ENCODE results near the gene SUOX. TPM values are rescaled to one million over a fixed set of nuclear protein-coding genes. Genes with fewer than 3 reads are reported as not detected.
A peak's percentile ranks its signal among the peaks of the same experiment; 100 is the strongest.

Gene SUOX
- 39.8 and 50.2 TPM in 2 replicates for total RNA-seq (2014; rRNA removed; shearing (Covaris generic))

DNA sequence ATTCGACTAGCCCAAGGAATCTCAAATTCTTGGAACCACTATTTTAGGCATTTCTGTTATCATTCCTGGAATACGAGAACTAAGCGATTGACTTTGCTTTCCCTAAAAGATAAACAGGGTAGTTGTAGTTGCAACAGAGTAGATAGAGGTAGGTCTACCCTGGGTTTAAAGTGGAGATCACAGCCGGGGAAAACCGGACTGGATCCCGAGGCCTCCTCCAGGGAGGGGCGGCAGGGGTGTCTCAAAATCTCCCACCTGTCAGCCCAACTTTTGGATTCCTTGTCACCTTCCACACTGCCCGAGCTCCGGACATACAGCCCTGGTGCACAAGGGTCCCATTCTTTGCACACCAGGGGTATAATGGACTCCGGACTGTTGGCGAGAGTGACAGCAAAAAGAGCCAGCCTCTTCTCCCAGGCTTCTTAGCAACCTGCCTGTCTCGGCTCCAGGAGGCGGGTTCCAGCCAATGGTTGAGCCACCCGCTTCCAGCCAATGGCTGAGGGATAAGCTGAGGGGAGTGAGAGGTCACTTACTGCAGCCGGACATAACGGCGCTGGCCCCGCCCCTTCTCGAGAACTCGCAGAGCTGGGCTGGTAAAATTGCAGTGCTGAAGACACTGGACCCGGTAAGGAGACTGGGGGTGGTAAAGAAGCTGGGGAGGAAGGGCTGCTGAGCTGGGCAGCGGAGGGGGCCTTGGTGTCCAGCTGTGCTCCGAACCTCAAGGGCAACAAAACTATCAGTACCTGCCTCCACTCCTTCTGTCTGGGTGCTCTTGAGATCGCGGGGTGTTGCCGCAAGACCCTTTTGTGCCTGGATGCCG is at the start of gene SUOX:
TSS of gene SUOX (plus strand) at position 562 of the 820 bp plus-strand sequence. CDS start 4,946 bp downstream, outside the sequence.
- in situ Hi-C loops (cut with HindIII; ENCODE audit: low sequenced_read_pairs): no loop called here
- peak; percentile 100 for DNase-seq (ENCODE audit: low spot score)

DNA sequence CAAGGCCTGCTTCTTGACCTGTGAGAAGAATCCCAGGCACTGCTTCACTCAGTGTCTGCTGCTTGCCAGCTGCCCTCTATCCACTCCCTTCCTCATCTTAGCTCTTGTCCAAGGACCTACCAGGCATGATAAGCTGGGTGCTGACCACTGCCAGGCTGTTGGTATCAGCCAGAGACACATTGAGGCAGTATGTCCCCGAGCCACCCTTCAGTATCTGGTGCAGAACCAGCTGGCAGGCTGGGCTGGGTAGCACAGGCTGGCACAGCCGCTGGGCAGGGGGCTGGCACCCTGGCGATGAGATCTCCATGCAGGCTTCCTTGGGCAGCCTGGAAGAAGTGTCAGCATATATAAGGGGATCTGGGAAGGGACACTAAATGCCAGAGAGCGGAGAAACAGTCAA is 41.7 kb upstream of the SUOX start:
- in situ Hi-C loops (cut with HindIII; ENCODE audit: low sequenced_read_pairs): no loop called here
- no peak for DNase-seq (ENCODE audit: low spot score)

DNA sequence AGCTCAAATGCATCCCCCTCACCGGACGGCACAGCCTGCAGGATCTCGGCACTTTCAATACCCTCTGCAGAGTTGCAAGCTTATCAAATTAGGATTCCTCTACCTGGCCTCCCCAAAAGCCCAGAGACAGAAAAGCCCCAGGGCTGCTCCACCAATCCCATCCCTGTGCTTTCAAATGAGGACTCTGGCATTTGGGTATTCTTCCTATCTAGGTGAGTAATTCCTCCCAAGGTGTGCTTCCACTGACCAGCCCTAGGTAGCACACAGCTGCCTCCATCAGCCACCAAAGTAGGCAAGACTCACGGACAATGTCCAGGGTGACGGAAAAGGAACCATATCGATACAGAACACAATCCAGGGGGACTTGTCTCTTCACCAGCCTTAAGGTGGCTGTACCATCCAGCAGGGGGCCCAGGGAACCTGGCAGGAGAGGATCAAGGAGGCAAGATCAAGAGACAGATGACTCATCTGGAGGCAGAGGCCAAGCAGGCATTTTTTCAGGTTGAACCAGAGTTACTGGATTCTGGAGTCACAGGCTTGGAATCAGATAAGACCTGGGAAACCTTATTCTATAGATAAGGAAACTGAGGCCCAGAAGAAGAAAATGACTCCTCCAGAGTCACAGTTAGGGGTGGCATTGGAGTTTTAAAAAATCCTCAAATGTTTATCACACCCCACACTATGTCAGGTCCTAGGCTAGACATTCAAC is 41.1 kb upstream of the SUOX start:
- DNase-seq (ENCODE audit: low spot score): no peak
- in situ Hi-C loops (cut with HindIII; ENCODE audit: low sequenced_read_pairs): no loop called here

DNA sequence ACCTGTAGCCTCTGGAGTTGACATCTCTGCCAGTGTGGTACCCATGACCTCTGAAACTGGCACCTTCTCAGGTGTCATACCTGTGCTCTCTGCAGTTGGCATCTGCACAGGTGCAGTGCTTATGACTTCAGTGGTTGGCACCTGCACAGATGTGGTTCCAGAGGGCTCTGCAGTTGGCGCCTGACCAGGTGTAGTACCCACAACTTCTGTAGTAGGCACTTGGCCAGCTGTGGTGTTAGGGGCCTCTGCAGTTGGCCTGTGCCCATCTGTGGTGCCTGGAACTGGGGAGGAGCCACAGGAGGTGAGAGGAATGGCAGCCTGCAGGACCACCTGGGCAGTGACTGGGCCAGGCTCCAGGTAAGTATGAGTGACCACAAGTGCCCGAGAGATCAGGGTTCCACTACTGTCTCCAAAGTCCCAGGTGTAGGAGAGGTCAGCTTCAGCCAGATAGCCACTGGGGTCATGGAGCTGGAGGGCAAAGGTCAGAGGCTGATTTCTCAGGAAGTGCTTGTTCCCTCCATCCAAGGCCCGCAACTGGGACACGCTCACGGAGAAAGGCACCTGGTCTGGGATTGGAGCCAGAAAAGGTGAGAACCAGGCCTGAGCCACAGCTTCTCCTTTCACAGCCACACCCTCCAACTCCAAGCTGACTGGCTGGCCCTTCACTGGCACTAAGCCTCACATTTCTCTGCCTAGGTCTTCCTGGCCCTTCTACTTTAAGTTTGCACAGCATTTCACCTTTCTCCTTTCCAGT is 39.8 kb upstream of the SUOX start:
- no peak for DNase-seq (ENCODE audit: low spot score)
- in situ Hi-C loops (cut with HindIII; ENCODE audit: low sequenced_read_pairs): no loop called here

DNA sequence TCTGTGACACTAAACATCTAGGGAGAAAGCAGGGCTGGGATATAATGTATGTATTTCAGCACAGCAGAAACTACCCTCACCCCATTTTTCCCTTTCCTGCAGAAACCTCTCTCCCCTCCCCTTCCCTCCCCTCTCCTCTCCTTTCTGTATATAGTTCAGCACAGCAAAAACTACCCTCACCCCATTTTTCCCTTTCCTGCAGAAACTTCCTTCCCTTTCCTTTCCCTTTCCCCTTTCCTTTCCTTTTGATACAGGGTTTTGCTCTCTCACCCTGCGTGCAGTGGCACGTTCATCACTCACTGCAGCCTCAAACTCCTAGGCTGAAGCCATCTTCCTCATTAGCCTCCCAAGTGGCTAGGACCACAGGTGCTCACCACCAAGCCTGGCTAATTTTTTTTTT is 33.3 kb upstream of the SUOX start:
- in situ Hi-C loops (cut with HindIII; ENCODE audit: low sequenced_read_pairs): no loop called here
- DNase-seq (ENCODE audit: low spot score): no peak

DNA sequence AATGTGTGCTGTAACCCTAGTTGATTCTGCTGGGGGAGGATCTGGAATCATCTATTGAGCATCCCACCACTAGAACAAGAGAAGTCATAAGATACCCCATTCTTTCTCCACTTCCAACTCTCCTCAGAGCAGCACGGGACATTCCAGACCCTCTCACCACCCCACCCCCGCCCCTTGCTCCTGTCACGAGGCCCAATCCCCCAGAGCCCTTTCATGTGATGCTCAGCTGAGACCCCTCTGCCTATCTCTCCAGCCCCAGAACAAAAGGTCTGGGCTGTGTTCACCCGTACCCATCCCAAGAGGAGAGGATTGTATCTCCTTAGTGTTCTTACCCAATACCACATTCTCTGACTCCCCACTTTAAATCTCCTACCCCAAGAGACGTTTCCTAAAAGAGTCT is 31.8 kb upstream of the SUOX start:
- DNase-seq (ENCODE audit: low spot score): no peak
- in situ Hi-C loops (cut with HindIII; ENCODE audit: low sequenced_read_pairs): no loop called here

DNA sequence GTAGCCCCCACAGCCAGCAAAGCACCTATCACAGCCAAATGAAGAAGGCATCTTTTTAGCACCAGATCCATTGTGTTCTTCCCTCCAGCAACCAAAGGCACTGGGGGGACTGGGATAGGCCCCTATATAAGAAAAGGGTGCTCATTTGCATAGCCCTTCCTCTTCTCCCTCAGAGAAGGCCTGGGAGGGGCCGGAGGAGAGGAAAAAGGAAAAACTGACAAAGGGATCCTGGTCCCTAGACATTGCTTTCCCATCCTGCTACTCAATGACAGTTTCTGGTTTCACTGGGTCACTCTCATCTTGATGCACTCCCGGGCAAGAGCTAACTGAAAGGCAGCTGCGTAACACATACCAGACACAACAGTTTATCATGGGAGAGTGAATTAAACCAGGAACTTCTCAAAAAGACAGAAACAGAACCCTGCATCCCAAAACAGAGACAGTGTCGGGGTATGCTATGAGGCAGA is 31.1 kb upstream of the SUOX start, which contains the start of gene PMEL:
TSS of gene PMEL (minus strand) at position 102 of the 467 bp plus-strand sequence. CDS start at position 71, 31 bp downstream.
- in situ Hi-C loops (cut with HindIII; ENCODE audit: low sequenced_read_pairs): no loop called here
- DNase-seq (ENCODE audit: low spot score): no peak

DNA sequence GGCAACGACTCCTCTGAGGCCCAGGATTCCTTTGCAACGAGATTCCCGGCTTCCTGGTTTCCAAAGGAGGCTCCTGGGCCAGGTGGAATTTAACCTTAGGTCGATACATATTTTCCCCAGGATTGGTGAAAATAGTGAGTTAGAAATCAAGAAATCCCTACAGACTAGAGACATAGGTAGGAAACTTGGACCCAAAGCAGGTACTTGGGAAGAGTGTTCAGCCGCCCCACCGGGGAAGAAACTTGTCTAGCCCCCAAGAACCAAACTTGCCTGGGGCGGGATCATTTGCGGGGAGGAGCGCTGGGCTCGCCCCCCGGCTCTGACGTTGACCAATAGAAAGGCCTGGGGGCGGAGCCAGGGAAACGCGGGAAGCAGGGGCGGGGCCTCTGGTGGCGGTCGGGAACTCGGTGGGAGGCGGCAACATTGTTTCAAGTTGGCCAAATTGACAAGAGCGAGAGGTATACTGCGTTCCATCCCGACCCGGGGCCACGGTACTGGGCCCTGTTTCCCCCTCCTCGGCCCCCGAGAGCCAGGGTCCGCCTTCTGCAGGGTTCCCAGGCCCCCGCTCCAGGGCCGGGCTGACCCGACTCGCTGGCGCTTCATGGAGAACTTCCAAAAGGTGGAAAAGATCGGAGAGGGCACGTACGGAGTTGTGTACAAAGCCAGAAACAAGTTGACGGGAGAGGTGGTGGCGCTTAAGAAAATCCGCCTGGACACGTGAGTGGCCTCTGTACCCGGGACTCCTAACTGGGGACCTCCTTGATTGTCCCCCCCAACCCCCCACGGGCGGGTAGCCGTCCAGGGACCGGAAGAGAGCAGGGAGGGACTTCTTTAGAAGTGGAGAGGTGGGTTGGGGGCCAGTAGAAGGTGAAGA is 30.4 kb upstream of the SUOX start, which contains the start of gene CDK2:
TSS of gene CDK2 (plus strand) at position 423 of the 874 bp plus-strand sequence. CDS start at position 602, 179 bp downstream.
- DNase-seq (ENCODE audit: low spot score): peak; percentile 85
- in situ Hi-C loops (cut with HindIII; ENCODE audit: low sequenced_read_pairs): no loop called here

DNA sequence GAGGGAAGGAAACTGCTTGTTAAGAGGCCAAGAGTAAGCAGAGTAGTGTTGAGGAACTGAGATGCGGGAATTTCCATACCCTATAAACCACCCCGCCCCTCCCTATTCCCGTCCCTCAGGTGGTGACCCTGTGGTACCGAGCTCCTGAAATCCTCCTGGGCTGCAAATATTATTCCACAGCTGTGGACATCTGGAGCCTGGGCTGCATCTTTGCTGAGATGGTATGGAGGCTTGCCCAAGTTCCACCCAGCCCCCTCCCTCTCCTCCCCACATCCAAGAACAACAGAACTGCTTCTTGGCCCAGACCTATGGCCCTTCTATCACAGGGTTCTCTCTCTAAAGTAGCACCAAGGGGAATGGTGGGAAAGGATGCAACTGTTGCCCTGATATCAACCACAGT is 27.7 kb upstream of the SUOX start:
- no peak for DNase-seq (ENCODE audit: low spot score)
- in situ Hi-C loops (cut with HindIII; ENCODE audit: low sequenced_read_pairs): no loop called here

DNA sequence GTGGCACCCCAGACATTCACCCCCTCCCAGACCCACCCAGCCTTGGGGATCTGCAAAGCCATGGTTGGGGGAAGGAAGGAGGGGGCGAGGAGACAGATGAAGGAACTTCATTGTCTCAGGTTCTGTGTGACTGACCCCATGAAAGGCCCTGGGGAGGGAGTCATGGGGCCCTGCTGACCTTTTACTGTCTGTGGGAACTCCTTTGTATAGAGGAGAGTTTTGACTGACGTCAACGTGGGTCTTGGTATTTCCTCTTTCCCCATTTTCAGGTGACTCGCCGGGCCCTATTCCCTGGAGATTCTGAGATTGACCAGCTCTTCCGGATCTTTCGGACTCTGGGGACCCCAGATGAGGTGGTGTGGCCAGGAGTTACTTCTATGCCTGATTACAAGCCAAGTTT is 26.3 kb upstream of the SUOX start:
- in situ Hi-C loops (cut with HindIII; ENCODE audit: low sequenced_read_pairs): no loop called here
- no peak for DNase-seq (ENCODE audit: low spot score)

DNA sequence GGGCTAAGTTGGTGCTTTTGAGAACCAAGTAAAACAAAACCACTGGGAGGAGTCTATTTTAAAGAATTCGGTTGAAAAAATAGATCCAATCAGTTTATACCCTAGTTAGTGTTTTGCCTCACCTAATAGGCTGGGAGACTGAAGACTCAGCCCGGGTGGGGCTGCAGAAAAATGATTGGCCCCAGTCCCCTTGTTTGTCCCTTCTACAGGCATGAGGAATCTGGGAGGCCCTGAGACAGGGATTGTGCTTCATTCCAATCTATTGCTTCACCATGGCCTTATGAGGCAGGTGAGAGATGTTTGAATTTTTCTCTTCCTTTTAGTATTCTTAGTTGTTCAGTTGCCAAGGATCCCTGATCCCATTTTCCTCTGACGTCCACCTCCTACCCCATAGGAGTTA is 25.0 kb upstream of the SUOX start:
- DNase-seq (ENCODE audit: low spot score): peak; percentile 37
- in situ Hi-C loops (cut with HindIII; ENCODE audit: low sequenced_read_pairs): no loop called here

DNA sequence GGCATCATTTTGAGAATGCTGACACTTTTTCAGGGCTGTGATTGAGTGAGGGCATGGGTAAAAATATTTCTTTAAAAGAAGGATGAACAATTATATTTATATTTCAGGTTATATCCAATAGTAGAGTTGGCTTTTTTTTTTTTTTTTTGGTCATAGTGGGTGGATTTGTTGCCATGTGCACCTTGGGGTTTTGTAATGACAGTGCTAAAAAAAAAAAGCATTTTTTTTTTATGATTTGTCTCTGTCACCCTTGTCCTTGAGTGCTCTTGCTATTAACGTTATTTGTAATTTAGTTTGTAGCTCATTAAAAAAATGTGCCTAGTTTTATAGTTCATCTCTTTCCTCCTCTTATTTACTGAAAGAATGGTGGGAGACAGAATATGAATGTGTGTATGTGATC is 24.6 kb upstream of the SUOX start:
- DNase-seq (ENCODE audit: low spot score): no peak
- in situ Hi-C loops (cut with HindIII; ENCODE audit: low sequenced_read_pairs): no loop called here

DNA sequence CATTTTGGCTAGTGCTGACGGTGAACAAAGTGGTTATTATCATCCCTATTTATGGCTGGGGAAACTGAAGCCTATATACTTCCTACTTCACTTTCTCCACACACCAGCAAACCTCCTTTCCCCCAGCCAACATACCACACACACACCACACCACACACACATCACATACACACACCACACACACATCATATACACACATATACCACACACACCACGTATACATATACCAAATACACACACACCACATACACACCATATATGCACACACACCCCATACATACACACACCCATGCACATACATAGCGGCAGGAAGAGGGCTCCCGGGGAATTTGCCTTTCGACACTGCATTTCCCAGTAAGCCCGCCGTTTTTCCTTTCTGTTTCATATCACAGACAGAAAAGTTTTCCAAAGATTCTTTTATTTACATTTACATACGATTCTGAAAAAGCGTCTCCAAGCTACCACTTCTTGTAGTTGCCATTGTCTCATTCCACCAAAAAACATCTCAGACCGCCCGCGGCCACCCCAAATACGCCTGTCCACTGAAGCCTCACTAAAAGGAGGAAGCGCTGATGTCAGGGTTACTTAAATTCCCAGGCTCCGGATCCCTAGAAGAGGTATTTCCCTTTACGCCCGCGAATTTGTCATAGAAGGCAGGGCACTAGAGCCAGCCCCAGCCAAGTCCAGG is 24.0 kb upstream of the SUOX start:
- in situ Hi-C loops (cut with HindIII; ENCODE audit: low sequenced_read_pairs): no loop called here
- DNase-seq (ENCODE audit: low spot score): no peak

DNA sequence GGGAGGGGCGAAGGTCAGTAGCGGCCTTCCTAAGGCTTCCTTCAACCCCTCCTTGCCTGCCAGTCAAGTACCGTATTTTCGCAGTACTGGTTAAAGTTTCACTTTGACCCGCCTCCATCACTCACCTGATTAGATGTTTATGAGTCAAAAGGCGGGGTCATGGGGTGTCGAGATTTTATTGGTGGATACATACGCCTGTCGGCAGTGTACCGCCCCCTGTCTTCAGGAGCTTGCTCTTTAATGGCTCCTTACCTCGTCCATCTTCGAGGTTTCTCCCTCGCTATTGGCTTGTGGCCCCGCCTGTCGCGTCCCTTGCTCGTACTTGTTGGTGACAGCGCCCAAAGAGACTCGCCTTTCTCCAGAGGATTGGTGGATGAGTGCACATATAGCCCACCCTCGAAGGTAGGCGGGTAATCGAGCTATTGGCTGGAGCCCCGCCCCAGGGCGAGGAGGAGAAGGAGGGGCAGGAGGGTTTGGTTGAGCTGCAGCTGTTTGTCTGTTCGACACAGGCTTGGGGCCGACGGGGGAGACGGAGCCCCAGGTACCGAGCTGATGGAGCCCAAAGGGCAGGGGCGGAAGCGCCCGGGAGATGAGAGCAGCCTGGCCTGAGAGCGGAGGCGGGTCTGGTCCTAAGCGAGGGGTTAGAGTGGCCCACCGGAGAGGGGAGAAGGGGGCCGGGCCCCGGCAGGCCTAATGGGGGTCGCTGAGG is 23.3 kb upstream of the SUOX start, which contains the start of gene RAB5B:
TSS of gene RAB5B (plus strand) at position 480 of the 709 bp plus-strand sequence. CDS start 12,883 bp downstream, outside the sequence.
- peak; percentile 100 for DNase-seq (ENCODE audit: low spot score)
- in situ Hi-C loops (cut with HindIII; ENCODE audit: low sequenced_read_pairs): no loop called here

DNA sequence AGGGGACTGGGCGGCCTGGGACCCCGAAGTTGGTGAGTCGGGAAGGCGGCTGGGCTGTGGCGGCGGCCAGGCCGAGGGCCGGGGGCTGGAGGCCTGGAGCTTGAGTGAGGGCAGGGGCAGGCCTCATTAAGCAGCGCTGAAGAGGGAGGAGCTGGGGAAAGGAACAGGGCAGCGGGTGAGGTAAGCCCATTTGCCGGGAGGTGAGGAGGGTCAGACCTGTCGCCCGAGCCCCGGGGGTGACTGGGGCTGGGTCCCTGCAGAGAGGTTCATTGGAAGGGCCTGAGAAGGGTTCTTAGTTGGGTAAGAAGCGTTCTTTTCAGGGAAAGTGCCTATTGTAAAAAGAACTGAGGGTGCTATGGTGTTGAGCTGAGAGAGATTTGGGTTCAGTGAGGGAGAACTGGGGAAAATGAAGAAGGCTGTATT is 22.8 kb upstream of the SUOX start:
- DNase-seq (ENCODE audit: low spot score): peak; percentile 42
- in situ Hi-C loops (cut with HindIII; ENCODE audit: low sequenced_read_pairs): no loop called here

DNA sequence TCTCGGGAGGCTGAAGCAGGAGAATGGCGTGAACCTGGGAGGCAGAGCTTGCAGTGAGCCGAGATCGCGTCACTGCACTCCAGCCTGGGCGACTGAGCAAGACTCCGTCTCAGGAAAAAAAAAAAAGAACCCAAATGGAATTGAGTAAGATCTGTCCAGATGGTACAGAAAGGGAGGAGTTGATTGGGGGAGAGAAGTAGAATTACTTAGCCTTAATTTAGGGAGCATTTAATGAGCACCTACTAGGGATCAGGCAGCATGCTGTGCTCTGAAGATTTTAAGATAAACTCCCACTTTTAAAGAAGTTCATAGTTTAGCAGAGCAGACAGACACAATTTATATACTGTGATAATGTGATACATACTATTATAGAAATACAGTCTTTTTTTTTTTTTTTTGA is 18.7 kb upstream of the SUOX start:
- in situ Hi-C loops (cut with HindIII; ENCODE audit: low sequenced_read_pairs): no loop called here
- DNase-seq (ENCODE audit: low spot score): no peak

DNA sequence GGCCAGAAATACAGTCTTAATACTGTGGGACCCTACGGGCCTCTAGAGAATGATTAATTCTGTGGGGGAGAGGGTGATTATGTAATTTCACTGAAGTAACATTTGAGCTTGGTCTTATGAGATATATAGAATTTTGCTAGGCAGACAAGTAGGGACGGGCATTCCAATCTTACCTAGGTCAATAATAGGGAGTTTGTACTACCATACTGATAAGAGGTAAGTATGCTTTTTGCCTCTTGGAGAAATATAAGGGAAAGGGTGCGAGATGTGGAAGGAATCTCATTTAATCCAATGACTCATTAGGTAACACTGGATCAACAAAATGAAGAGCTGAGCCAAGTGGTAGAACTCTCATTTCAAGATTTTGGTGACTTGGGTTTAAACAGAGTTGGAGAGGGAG is 18.0 kb upstream of the SUOX start:
- no peak for DNase-seq (ENCODE audit: low spot score)
- in situ Hi-C loops (cut with HindIII; ENCODE audit: low sequenced_read_pairs): no loop called here
